Subcutaneous adipose tissue (tissue), 4 donors: Measurements from ENCODE around the gene ANXA2R. TPM values are rescaled to one million over a fixed set of nuclear protein-coding genes. Genes with fewer than 3 reads are reported as not detected.

Experiments used
- total RNA-seq, 4 donors: library from RNA; depleted of rRNA; stranded (reverse); fragments of >200 nt; gene quantifications; one replicate each; pipeline ENCODE4 v1.1.0, GENCODE V29; 2016
- TF ChIP-seq, protein P1 (sequence below): fragments of 450-650 bp; IDR thresholded peaks from one replicate; pipeline ENCODE4 v1.5.1; 2016; ENCODE audit warnings: low read depth, mild to moderate bottlenecking, control low read depth, antibody characterized with exemption, moderate library complexity

The ANXA2R gene
- total RNA-seq, 4 donors from 2014 or later, result 1.3 to 6.4 (median 4.2) TPM

DNA sequence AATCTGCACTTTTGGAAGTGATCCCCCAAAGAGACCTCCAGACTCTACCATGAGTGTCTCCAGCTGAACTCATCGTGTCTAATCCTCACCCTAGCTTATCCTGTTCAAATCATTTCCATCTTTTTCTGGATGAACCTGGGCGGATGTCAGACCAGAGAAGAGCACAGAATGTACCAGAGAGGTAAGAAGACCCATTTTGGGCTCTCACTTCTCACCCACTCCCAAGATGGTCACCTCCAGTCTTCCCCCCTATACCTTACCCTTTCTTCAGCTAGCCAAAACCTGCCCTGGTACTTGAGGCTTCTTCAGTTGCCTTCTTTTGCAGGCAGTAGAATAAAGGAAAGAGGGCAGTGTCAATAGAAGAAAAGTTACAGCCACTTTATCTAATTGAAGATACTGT lies 27.9 kb upstream of the ANXA2R start:
- TF ChIP-seq, protein P1, sequence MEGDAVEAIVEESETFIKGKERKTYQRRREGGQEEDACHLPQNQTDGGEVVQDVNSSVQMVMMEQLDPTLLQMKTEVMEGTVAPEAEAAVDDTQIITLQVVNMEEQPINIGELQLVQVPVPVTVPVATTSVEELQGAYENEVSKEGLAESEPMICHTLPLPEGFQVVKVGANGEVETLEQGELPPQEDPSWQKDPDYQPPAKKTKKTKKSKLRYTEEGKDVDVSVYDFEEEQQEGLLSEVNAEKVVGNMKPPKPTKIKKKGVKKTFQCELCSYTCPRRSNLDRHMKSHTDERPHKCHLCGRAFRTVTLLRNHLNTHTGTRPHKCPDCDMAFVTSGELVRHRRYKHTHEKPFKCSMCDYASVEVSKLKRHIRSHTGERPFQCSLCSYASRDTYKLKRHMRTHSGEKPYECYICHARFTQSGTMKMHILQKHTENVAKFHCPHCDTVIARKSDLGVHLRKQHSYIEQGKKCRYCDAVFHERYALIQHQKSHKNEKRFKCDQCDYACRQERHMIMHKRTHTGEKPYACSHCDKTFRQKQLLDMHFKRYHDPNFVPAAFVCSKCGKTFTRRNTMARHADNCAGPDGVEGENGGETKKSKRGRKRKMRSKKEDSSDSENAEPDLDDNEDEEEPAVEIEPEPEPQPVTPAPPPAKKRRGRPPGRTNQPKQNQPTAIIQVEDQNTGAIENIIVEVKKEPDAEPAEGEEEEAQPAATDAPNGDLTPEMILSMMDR, result no peak

DNA sequence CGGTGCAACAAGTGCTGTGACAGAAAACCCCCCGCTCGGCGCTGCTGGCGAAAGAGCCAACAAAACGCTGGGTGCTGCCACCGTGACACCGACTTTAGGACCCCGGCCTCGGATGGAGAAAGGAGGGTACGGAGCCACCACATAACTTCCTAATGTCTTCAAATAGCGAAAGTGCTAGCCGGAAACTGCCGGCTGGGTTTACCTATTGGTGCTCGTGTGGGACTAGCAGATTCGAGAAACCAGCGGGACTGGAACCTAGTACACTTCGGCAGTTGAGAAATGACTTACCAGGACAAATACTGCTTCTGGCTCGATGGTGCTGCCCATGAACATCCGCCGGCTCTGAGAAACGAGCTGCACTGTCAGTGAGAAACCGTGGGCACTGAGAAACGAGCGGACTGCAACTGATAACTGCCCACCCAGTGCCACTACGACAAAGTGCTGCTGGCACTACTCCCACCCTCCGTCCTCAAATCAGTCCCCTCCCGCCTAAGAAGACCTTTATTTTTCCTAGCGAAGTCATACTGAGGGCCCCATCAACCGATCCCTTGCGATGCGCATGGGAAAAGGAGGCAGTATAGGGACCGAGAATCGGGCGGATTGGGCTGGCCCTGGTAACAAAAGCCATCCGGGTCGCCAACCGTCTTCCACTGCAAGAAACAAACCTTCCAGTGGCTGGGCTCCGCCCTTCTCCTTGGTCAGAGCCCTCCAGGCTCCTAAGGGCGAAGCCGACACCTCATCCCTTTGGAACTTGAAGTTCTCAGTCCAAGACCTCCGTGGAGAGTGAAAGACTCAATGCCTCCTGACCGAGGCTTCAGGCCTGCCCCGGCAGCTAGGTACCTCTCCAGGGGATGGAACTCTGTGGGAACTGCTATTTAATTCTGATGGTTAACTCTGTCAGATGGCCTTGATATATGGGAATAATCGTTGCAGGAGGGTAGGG lies 27.0 kb upstream of the ANXA2R start:
- TF ChIP-seq, protein P1, result no peak

DNA sequence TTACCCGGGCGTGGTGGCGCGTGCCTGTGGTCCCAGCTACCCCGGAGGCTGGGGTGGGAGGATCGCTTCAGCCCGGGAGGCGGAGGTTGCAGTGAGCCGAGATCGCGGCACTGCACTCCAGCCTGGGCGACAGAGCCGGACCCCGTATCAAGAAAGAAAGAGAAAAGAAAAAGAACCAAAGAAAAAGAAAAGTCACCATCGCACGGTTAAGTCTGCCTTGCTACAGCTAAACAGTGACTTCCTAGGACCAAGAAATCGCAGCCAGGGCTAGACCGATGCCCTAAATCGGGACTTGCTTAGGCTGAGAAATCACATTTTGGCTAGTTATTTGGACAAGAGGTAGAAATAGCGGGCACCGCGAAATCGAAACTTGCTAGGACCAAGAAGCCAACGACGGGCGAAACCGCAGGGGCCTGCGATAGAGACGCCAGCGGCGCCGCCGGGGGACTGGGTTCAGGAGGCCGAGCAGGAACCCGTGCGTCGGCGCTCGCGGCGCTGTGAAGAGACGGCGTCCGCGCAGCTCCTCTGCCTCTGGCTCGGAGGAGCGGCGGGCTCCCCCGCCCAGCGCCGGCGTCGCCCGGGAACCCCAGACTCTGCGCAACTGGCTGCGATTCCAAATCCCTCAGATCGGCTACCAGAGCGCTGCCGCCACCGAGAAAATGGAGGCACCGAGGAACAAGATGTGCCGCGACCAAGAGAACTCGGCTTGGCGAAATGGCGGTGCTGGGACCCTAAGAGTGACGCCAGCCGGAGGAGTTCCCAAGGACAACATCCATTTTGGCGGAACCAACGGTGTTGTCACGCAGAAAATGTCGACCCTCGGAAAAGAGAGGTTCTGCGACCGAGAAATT lies 26.1 kb upstream of the ANXA2R start:
- TF ChIP-seq, protein P1, result no peak

GRCh38 chr5:43065387-43065947 lies 25.3 kb upstream of the ANXA2R start:
- TF ChIP-seq, protein P1, result no peak

DNA sequence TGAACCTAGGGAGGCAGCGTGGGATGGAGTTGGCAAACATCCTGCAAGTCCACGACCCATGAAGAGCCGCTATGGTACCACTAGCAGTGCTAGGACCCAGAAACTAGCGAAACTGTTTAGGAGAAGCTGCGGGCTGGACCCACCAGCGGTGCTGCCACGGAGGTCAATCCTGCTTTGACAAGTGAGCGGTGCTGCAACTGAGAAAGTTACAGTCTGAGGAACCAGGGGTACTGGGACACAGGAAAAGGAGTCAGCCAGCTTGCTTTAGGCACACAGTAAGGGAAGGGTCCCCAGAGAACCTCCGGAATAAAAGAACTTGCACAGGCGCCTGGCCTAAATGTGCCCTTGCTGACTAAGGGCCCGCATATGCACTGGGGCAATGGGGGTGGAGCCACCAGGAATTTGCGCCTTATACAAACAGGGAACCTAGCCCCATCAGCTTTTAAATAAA lies 23.6 kb upstream of the ANXA2R start:
- TF ChIP-seq, protein P1, result no peak

GRCh38 chr5:43061352-43062075 lies 21.4 kb upstream of the ANXA2R start:
- TF ChIP-seq, protein P1, result no peak
